Hepatocyte (in vitro differentiated cells): ENCODE results near the gene STS. TPM values are rescaled to one million over a fixed set of nuclear protein-coding genes. Genes with fewer than 3 reads are reported as not detected.

Experiments
- DNase-seq: peaks from one replicate; pipeline ENCODE4 v3.0.0-alpha.2; 2016; ENCODE audit warnings: low spot score
- H2AFZ ChIP-seq: fragments of 200-600 bp; sonication (generic); 2 replicates; pipeline ENCODE4 v1.6.0; 2016; ENCODE audit warnings: antibody characterized with exemption, mild to moderate bottlenecking
- H3K27ac ChIP-seq: fragments of 200-600 bp; sonication (generic); 2 replicates; pipeline ENCODE4 v1.5.1; 2016; ENCODE audit warnings: mild to moderate bottlenecking
- H3K27me3 ChIP-seq: fragments of 200-600 bp; sonication (generic); 2 replicates; pipeline ENCODE4 v1.6.1; 2016
- H3K36me3 ChIP-seq: fragments of 200-600 bp; sonication (generic); replicated peaks from 2 replicates; pipeline ENCODE4 v1.5.1; 2016; ENCODE audit warnings: low read depth; ENCODE audit not compliant: insufficient read depth
- H3K4me1 ChIP-seq: fragments of 200-600 bp; sonication (generic); 2 replicates; pipeline ENCODE4 v1.5.1; 2016; ENCODE audit warnings: mild to moderate bottlenecking, moderate library complexity; ENCODE audit not compliant: insufficient read depth
- H3K4me2 ChIP-seq: fragments of 200-600 bp; sonication (generic); 2 replicates; pipeline ENCODE4 v1.6.0; 2016
- H3K4me3 ChIP-seq: fragments of 200-600 bp; sonication (generic); 2 replicates; pipeline ENCODE4 v1.5.1; 2016; ENCODE audit warnings: mild to moderate bottlenecking
- H3K79me2 ChIP-seq: fragments of 200-600 bp; sonication (generic); 2 replicates; pipeline ENCODE4 v1.6.0; 2017; ENCODE audit warnings: mild to moderate bottlenecking
- H3K9me2 ChIP-seq: fragments of 200-600 bp; sonication (generic); replicated peaks from 2 replicates; pipeline ENCODE4 v1.6.0; 2017; ENCODE audit warnings: mild to moderate bottlenecking; ENCODE audit not compliant: insufficient read depth
- H3K9me3 ChIP-seq: fragments of 200-600 bp; sonication (generic); 2 replicates; pipeline ENCODE4 v1.5.1; 2016; ENCODE audit warnings: low read depth, mild to moderate bottlenecking
- H4K20me1 ChIP-seq: fragments of 200-600 bp; sonication (generic); 2 replicates; pipeline ENCODE4 v1.6.0; 2016; ENCODE audit warnings: mild to moderate bottlenecking; ENCODE audit not compliant: insufficient read depth, poor library complexity, severe bottlenecking
- CTCF ChIP-seq: fragments of 200-600 bp; sonication (generic); IDR thresholded peaks from 2 replicates; pipeline ENCODE4 v1.5.1; 2016; ENCODE audit warnings: antibody characterized with exemption, mild to moderate bottlenecking; ENCODE audit not compliant: poor library complexity
- EZH2 ChIP-seq: fragments of 200-600 bp; sonication (generic); IDR thresholded peaks from 2 replicates; pipeline ENCODE4 v1.6.1; 2016; ENCODE audit warnings: antibody characterized with exemption, mild to moderate bottlenecking, borderline replicate concordance
- EZH2phosphoT487 ChIP-seq: fragments of 200-600 bp; sonication (generic); IDR thresholded peaks from one replicate; pipeline ENCODE4 v1.6.1; 2018; ENCODE audit warnings: antibody characterized with exemption, mild to moderate bottlenecking, low read depth, moderate library complexity; ENCODE audit not compliant: unreplicated experiment, severe bottlenecking
- WGBS: methylation state at CpG from one replicate; pipeline ENCODE4 v1.1.6; 2016; ENCODE audit warnings: low lambda C conversion rate; ENCODE audit errors: missing lambda C conversion rate; 5-methylcytosine and 5-hydroxymethylcytosine counted together
- polyA plus RNA-seq: library from polyadenylated mRNA; unstranded; fragments of >200 nt; fragmentation: Nextera tagmentation; extraction: Ambion mirVana; gene quantifications from 2 replicates; pipeline ENCODE4 v1.2.1, GENCODE V29; 2016
- total RNA-seq: library from RNA; depleted of rRNA; stranded (reverse); fragments of >200 nt; gene quantifications from 2 replicates; pipeline ENCODE4 v1.2.3, GENCODE V29; 2014

STS gene
- total and polyA plus RNA-seq, 2 experiments from 2014 or later = 4.4 to 6.5 TPM

GRCh38 chrX:7184816-7185215 lies 37.3 kb downstream of the STS start:
- Histone ChIP-seq H3K4me3 (no peak overlapping the region), H3K79me2 (no peaks in the 10 kb centered on the region), H3K9me3 (no peaks in the 10 kb centered on the region), H3K9me2 (no peaks in the 10 kb centered on the region), H3K4me2 (no peak overlapping the region), H3K4me1 (no peaks in the 10 kb centered on the region), H3K27me3 (no peaks in the 10 kb centered on the region), H4K20me1 (no peaks in the 10 kb centered on the region), H3K36me3 (no peaks in the 10 kb centered on the region), H2AFZ (no peak overlapping the region), H3K27ac (no peak overlapping the region)
- TF ChIP-seq CTCF (no peak), EZH2phosphoT487 (no peak), EZH2 (no peak)
- DNase-seq = no peak
- WGBS = 85% methylated on average over 3 of the region's 3 CpGs

- H3K9me2 ChIP-seq = no peaks in the 10 kb centered on the region
- H4K20me1 ChIP-seq = no peaks in the 10 kb centered on the region
- no peak overlapping the region for H2AFZ ChIP-seq
- TF ChIP-seq EZH2phosphoT487 (no peak), CTCF (no peak), EZH2 (no peak)
- WGBS = 84% methylated on average over 2 of the region's 2 CpGs
- H3K27me3 ChIP-seq = no peaks in the 10 kb centered on the region
- DNase-seq = no peak
- H3K27ac ChIP-seq = no peak overlapping the region
- no peak overlapping the region for H3K4me3 ChIP-seq
- no peaks in the 10 kb centered on the region for H3K79me2 ChIP-seq
- H3K4me1 ChIP-seq = no peaks in the 10 kb centered on the region
- no peaks in the 10 kb centered on the region for H3K9me3 ChIP-seq
- H3K36me3 ChIP-seq = no peaks in the 10 kb centered on the region
- no peak overlapping the region for H3K4me2 ChIP-seq
Observed at GRCh38 chrX:7188672-7189071, 41.2 kb downstream of the STS start.

- H3K36me3 ChIP-seq = no peaks in the 10 kb centered on the region
- TF ChIP-seq EZH2phosphoT487 = no peak
- no peak for TF ChIP-seq CTCF
- no peak for TF ChIP-seq EZH2
- H3K27me3 ChIP-seq = no peaks in the 10 kb centered on the region
- H4K20me1 ChIP-seq = no peaks in the 10 kb centered on the region
- H3K4me1 ChIP-seq = no peaks in the 10 kb centered on the region
- no peak overlapping the region for H3K27ac ChIP-seq
- no peaks in the 10 kb centered on the region for H3K9me2 ChIP-seq
- no peak overlapping the region for H3K4me2 ChIP-seq
- no peak overlapping the region for H2AFZ ChIP-seq
- DNase-seq = no peak
- no peaks in the 10 kb centered on the region for H3K79me2 ChIP-seq
- H3K4me3 ChIP-seq = no peak overlapping the region
- no peaks in the 10 kb centered on the region for H3K9me3 ChIP-seq
- 78% methylated on average over 2 of the region's 2 CpGs for WGBS
Observed at GRCh38 chrX:7190157-7190556, 42.6 kb downstream of the STS start.

- 93% methylated on average over 2 of the region's 2 CpGs for WGBS
- H3K27ac ChIP-seq = no peak overlapping the region
- no peak overlapping the region for H3K4me2 ChIP-seq
- no peak overlapping the region for H3K4me3 ChIP-seq
- no peaks in the 10 kb centered on the region for H3K9me2 ChIP-seq
- no peaks in the 10 kb centered on the region for H3K79me2 ChIP-seq
- no peaks in the 10 kb centered on the region for H3K9me3 ChIP-seq
- H2AFZ ChIP-seq = no peak overlapping the region
- DNase-seq = no peak
- H3K4me1 ChIP-seq = no peaks in the 10 kb centered on the region
- H3K27me3 ChIP-seq = no peaks in the 10 kb centered on the region
- no peaks in the 10 kb centered on the region for H3K36me3 ChIP-seq
- no peaks in the 10 kb centered on the region for H4K20me1 ChIP-seq
- TF ChIP-seq EZH2 (no peak), CTCF (no peak), EZH2phosphoT487 (no peak)
Observed at GRCh38 chrX:7191681-7192110, 44.2 kb downstream of the STS start.
